HG03521 (cell line): ENCODE results near the gene AKAP6.

Experiments used
- ATAC-seq: cut with Tn5 transposase; IDR thresholded peaks from one replicate; pipeline ENCODE4 v1.9.1; 2021; ENCODE audit warnings: mild to moderate bottlenecking, moderate library complexity; ENCODE audit not compliant: unreplicated experiment

The AKAP6 gene

DNA sequence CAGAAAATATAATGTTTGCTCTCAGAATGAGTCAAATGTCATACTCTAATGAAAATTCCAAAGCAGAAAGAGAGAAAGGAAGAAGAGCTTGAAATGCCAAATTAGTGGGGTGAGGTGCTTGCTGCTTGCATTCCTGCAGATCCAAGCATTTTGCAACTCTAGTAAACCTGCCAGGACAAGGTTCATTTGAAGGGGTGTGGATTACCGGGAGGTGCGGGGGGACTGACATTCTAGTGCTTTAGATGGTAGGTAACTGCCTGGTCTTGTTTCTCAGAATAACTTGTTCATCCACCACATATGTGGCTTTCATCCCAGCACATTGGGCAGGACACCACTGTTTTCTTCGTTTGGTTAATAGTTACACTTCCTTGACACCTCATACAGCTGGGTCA lies 144.4 kb downstream of the AKAP6 start:
- no peak for ATAC-seq

- ATAC-seq, result no peak
Measured at GRCh38 chr14:32474478-32475195, 145.5 kb downstream of the AKAP6 start.

GRCh38 chr14:32476532-32476931 lies 147.4 kb downstream of the AKAP6 start:
- ATAC-seq, result no peak

DNA sequence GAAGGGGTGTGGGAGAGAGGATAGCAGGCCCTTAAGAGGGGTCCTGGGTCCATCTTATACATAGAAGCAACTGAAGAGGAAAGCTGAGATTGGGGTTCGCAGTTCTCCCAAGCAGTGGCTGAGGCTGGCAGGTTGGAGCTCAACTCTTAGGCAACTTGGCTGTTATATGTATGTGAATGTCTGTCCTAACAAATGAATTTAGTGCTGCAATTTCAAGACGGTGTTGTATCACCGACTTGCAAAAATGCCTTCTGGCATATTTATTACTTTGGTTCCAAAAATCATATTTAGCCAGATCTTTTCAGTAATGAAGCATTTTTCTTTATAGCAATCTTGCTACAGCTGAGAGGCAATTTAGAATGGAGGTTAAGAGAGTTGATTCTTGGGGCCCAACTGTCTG lies 148.3 kb downstream of the AKAP6 start:
- no peak for ATAC-seq

DNA sequence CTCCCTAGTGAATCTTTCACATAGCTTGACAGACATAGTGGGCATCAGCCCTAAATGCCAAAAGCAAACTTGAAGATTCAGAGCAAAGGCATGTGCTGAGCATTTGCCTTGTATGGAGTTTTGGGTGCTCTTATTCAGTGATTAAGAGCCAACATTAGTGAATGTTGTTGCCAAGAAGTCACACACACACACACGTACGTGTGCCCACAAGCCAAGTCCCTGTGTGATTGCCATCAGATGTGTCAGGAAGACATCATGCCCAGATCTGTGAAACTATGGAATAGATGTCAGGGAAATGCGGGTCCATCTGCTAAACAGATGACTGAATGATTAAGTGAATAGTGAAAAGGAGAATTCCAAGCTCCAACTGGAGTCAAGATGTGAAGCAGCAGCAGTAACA lies 149.0 kb downstream of the AKAP6 start:
- ATAC-seq, result no peak

GRCh38 chr14:32480337-32480736 lies 151.2 kb downstream of the AKAP6 start:
- no peak for ATAC-seq

DNA sequence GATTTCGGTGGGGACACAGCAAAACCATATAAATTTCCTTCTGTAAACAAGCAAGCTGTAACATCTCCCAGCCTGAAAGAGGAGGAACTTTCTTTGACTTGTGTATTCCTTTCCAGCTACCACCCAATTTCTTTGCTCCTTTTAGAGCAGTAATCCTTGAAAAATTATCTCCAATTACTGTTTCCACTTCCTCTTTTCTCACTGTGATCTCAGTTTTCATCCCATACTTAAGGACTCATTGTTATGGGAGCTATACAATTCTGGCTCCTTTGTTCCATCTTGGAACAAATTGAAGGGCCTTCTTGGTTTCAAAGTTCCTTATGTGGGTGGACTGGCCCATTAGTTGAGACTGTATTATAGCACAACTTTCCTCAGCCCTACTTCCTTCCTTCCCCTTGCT lies 152.6 kb downstream of the AKAP6 start:
- no peak for ATAC-seq

DNA sequence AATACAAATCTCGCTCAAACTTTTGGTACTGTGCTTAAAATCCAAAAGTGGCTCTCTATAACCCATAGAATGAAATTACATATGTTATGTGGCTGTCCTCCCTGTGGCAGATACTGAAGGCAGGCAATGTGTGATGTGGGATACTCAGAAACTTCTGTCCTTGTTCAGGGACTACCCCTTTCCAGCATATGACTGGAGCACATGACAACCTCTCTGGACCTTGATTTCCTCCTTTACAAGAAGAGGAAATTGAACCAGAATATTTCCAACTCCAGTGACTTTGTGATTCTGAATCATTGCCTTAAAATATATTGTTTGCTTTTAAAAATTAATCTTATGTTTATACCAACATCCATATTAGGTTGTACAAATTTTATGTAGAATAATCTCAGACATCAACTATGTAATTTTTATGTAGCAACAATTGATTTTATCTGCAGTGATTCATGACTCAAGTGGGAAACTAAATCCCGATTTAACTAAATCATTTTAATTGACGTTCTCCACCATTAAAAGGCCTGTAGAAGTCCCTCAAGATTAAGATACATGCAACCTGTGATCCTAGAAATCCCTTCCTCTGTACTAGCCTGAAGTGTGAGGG lies 162.4 kb downstream of the AKAP6 start:
- no peak for ATAC-seq

GRCh38 chr14:32492457-32492856 lies 163.4 kb downstream of the AKAP6 start:
- no peak for ATAC-seq

GRCh38 chr14:32494609-32495434 lies 165.7 kb downstream of the AKAP6 start:
- ATAC-seq, result no peak

GRCh38 chr14:32495435-32495734 lies 166.3 kb downstream of the AKAP6 start:
- ATAC-seq, result no peak

DNA sequence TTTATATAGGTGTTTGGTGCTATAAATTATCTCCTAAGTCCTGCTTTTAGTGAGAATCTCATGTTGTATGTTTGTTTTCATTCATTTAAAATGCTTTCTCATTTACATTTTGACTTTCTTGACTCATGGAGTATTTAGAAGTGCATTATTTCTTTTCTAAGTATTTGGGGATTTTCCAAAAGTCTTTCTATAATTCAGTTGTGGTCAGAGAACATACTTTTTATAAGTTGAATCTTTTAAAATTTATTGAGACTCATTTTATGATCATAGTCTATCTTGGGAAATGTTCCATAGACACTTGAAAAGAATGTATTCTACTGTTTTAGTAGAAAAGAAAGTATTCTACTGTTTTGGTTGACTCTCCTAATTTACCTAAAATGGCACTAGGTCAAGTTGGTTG lies 168.2 kb downstream of the AKAP6 start:
- no peak for ATAC-seq

DNA sequence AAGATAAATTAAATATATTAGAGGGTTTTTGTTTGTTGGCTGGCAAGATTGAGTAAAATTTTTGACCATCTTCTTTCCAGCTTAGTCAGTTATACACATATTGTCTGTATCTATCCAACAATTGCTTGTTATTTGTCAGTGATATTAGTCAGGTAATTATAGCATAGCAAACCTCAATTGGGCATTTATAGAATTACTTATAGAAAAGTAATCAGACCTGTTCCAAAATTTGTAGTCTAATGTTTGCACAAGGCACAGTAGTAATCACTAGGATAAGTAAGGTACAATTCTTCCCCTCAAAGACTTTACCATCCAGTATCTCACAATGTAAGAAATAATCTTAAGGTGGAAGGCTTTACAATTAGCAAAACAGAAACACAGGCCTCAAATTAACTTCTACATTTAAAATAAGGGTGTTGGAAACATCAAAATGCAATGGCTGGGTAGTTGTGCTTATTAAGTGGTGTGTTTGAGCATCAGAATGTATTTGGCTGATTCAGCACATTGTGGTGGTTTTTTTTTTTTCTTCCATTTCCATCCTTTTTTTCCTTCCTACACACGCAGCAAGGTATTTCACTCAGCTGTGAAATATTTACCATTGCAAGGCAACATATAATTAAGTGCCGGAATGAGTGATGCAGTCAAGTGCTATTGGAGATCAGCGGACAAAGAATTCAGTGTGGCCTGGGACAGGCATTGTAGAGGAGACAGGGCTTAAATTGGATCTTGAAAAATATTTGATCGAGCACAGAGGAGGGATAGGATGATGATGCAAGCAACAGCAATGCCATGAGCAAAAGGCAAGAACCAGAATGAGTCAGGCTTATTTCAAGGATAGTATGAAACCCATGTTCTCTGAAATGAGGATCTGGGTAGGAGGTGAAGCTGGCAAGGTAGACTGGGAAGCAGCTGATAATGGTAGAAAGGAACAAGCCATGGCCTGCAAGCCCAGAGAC lies 178.2 kb downstream of the AKAP6 start:
- no peak for ATAC-seq

DNA sequence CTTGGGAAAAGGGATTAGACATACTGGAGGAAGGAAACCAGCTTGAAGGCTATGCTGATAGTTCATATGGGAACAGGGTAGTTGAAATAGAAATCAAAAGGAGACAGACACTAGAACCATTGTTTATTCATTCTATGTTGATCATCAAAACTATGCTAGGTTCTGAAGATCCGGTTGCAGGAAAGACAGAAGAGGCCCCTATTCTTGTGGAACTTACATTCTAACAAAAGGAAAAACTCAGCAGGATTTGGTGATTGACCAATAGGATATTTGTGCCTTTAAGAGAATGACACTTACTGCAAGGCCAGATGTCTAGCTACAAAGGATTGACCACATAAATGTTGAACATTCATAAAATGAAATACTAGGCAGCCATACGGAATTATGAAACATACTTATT lies 179.2 kb downstream of the AKAP6 start:
- ATAC-seq, result no peak

- ATAC-seq, result no peak
Measured at GRCh38 chr14:32509632-32510187, 180.6 kb downstream of the AKAP6 start.

GRCh38 chr14:32510815-32511214 lies 181.7 kb downstream of the AKAP6 start:
- ATAC-seq, result no peak

- ATAC-seq, result no peak
Measured at GRCh38 chr14:32512348-32512747, 183.2 kb downstream of the AKAP6 start.

- ATAC-seq, result no peak
Measured at GRCh38 chr14:32512813-32513212, 183.7 kb downstream of the AKAP6 start.

DNA sequence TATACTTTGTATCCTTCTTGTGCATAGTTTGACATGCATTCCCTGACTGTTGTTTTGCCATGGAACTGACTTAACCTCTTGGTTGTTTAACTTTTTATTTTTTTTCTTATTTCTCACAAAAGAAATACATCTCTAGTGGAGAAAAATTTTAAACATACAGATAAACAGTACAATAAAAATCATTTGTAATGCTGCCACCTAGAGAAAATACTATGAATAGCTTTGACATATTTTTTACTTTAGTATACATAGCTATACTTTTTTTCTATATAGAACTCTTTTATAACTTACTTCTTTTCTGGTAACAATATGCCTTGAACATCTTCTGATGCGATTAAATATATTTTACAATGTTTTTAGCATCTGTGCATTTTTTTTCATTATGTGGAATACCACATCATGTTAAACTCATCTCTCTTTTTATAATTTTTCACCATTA lies 184.5 kb downstream of the AKAP6 start:
- no peak for ATAC-seq

- ATAC-seq, result no peak
Measured at GRCh38 chr14:32514236-32514635, 185.1 kb downstream of the AKAP6 start.

GRCh38 chr14:32514681-32515080 lies 185.6 kb downstream of the AKAP6 start:
- ATAC-seq, result no peak
